Kidney (tissue), 14 donors: ENCODE results near the gene OSBPL2. TPM values are rescaled to one million over a fixed set of nuclear protein-coding genes. Genes with fewer than 3 reads are reported as not detected.

Source experiments
- DNase-seq, 5 donors: peaks; one replicate each; pipeline ENCODE4 v3.0.0-alpha.2; 2013 to 2020
- FAIRE-seq: peaks from 2 replicates; lab custom pipeline; 2012; peaks lifted over from hg19 to GRCh38; lab: Jason Lieb, UNC
- H3K27ac ChIP-seq, 2 donors: one replicate each; pipeline ENCODE4 v1.7.0; 2013; ENCODE audit warnings: low read depth in 2 of 2, low read length in 2 of 2, inconsistent platforms in 1 of 2
- H3K27me3 ChIP-seq: one replicate; pipeline ENCODE4 v1.7.1; 2013; ENCODE audit warnings: low read length, inconsistent platforms; ENCODE audit not compliant: control insufficient read depth, insufficient read depth
- H3K36me3 ChIP-seq, 3 donors: one replicate each; pipeline versions ENCODE4 v1.7.0 to v1.7.1; 2013; ENCODE audit warnings: low read length in 3 of 3, control low read depth in 1 of 3, inconsistent platforms in 1 of 3; ENCODE audit not compliant: insufficient read depth in 3 of 3, control insufficient read depth in 2 of 3
- H3K4me1 ChIP-seq, 3 donors: one replicate each; pipeline versions ENCODE4 v1.7.0 to v1.7.1; 2013; ENCODE audit warnings: low read length in 3 of 3, inconsistent platforms in 1 of 3, low read depth in 1 of 3; ENCODE audit not compliant: control insufficient read depth in 2 of 3, insufficient read depth in 2 of 3
- H3K4me3 ChIP-seq, 3 donors: one replicate each; pipeline versions ENCODE4 v1.7.0 to v1.8.1; 2013; ENCODE audit warnings: low read length in 3 of 3, control low read depth in 1 of 3, inconsistent platforms in 1 of 3
- H3K9ac ChIP-seq, 3 donors: one replicate each; pipeline versions ENCODE4 v1.7.0 to v1.7.1; 2013; ENCODE audit warnings: low read length in 3 of 3, control low read depth in 1 of 3, inconsistent platforms in 1 of 3
- H3K9me3 ChIP-seq, 3 donors: one replicate each; pipeline versions ENCODE4 v1.7.0 to v1.7.1; 2013; ENCODE audit warnings: low read length in 3 of 3, control low read depth in 1 of 3, inconsistent platforms in 1 of 3; ENCODE audit not compliant: control insufficient read depth in 2 of 3, insufficient read depth in 1 of 3
- intact Hi-C: fragments of 100-400 bp; cut with DNase I; formaldehyde crosslinking; loops from one replicate; pipeline ENCODE4 v1.11.1; 2022
- polyA plus RNA-seq: library from polyadenylated mRNA; stranded (reverse); fragments of 350-450 nt; fragmentation: Illumina TruSeq; extraction: RNeasy Lipid Tissue Mini Kit (QIAGEN cat#74804); gene quantifications from one replicate; pipeline ENCODE4 v1.2.3, GENCODE V29; 2014; ENCODE audit warnings: low read depth, low replicate concordance; ENCODE audit not compliant: insufficient read depth
- total RNA-seq: library from RNA; stranded (reverse); fragmentation: NEBNext Ultra II Directional; extraction: Animal tissue kit (Norgen Biotek cat#: 25700); gene quantifications from one replicate; pipeline ENCODE4 v1.2.1, GENCODE V29; 2021
- TF ChIP-seq, protein P1 (sequence below): IDR thresholded peaks from 3 replicates; pipeline ENCODE4 v1.5.1; 2012; ENCODE audit warnings: mild to moderate bottlenecking, moderate library complexity, borderline replicate concordance; ENCODE audit not compliant: insufficient read depth; ENCODE audit errors: extremely low read depth
- donor health status: control.
- donor health status: control.
- donor health status: control.
- donor health status: control.
- donor health status: control.
- donor health status: DM: yes; HTN: yes; CAD: no.
- donor health status: Normal renal cell carcinoma (clear cell type).

OSBPL2 gene
- total and polyA plus RNA-seq, 2 donors from 2014 or later = 20.4 to 57.1 TPM

DNA sequence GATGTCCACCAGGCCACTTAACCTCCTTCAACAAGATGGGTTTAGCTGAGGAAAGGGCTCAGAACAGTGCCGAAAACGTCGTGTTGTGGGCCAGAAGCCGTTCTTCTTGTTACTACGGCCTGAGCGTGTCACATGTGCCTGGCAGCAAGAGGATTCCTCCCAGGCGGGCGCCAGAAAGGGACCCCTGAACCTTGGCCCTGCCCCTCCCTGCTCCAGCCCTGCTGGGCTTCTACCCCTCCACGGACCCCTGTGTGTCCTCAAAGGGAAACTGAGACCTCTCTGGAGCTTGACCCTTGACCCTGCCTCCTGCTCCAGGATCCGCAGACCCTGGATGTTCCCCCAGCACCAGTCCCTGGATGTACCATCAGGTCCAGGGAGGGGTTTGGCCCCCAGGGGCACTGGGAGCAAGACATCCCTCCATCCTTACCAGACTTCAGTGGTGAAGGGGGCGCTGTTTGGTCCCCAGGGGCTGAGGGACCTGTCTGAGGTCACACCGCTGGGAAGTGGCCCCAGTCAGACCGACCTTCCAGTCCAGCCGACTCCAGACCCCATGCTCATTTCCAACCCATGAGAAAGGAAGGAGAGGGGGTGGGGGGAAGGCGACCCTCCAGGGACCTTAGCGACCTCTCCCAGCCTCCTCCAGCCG lies 28.3 kb upstream of the OSBPL2 start:
- Histone ChIP-seq H3K4me1 (no peaks in the 10 kb centered on the region), H3K9ac (no peak overlapping the region), H3K4me3 (no peak overlapping the region), H3K9me3 (no peaks in the 10 kb centered on the region), H3K27ac (no peak overlapping the region), H3K36me3 (no peaks in the 10 kb centered on the region), H3K27me3 (peaks cover 2% of the 10 kb centered on the region)
- FAIRE-seq (no peak), DNase-seq (peak in 1 of 5 donors; percentile 65)
- TF ChIP-seq, protein P1, sequence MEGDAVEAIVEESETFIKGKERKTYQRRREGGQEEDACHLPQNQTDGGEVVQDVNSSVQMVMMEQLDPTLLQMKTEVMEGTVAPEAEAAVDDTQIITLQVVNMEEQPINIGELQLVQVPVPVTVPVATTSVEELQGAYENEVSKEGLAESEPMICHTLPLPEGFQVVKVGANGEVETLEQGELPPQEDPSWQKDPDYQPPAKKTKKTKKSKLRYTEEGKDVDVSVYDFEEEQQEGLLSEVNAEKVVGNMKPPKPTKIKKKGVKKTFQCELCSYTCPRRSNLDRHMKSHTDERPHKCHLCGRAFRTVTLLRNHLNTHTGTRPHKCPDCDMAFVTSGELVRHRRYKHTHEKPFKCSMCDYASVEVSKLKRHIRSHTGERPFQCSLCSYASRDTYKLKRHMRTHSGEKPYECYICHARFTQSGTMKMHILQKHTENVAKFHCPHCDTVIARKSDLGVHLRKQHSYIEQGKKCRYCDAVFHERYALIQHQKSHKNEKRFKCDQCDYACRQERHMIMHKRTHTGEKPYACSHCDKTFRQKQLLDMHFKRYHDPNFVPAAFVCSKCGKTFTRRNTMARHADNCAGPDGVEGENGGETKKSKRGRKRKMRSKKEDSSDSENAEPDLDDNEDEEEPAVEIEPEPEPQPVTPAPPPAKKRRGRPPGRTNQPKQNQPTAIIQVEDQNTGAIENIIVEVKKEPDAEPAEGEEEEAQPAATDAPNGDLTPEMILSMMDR = no peak
- intact Hi-C loops = no loop called here

DNA sequence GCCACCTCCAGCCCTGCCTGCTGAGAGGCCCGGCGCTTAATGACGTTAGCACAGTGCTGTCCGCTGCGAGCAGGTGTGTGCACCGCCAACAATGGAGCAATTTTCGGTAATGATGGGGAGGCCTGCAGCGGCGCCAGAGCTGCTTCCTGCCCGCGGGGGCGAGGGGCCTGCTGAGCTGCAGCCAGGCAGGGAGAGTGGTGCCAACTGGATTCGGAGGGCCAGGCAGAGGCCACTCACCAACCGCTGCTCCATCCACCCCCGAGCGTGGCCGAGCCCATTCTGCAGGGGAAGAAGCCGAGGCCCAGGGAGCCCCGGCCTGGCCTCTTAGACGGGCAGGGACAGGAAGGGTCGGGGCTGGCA lies 27.8 kb upstream of the OSBPL2 start:
- TF ChIP-seq, protein P1 = no peak
- intact Hi-C loops = no loop called here
- no peaks in the 10 kb centered on the region for H3K9me3 ChIP-seq
- DNase-seq = peak in 1 of 5 donors; percentile 71
- no peak overlapping the region for H3K9ac ChIP-seq
- no peak overlapping the region for H3K27ac ChIP-seq
- no peaks in the 10 kb centered on the region for H3K4me1 ChIP-seq
- peaks cover 2% of the 10 kb centered on the region for H3K27me3 ChIP-seq
- H3K4me3 ChIP-seq = no peak overlapping the region
- H3K36me3 ChIP-seq = no peaks in the 10 kb centered on the region
- no peak for FAIRE-seq

DNA sequence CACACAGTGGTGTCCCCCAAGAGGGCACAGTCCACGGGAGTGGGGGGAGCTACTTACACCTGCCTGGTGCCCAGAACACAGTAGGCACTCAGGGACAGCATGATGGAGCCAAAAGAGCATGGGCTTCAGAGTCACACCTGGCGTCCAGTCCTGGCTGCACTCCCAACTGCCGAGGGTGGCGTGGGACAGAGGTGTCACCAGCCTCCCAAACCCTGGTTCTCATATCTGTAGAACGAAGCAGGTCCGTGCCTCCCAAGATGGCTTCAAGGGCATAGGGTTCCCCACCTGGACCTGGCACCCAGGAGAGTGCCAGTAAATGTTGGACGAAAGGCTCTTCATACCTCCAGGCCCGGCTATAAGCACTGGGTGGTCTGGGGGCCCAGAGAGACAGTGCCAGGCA lies 27.1 kb upstream of the OSBPL2 start:
- FAIRE-seq (no peak), DNase-seq (peak in 1 of 5 donors; percentile 38)
- Histone ChIP-seq H3K27me3 (peaks cover 2% of the 10 kb centered on the region), H3K9me3 (no peaks in the 10 kb centered on the region), H3K27ac (no peak overlapping the region), H3K4me3 (no peak overlapping the region), H3K9ac (no peak overlapping the region), H3K36me3 (no peaks in the 10 kb centered on the region), H3K4me1 (no peaks in the 10 kb centered on the region)
- intact Hi-C loops = no loop called here
- TF ChIP-seq, protein P1 = no peak
